Measurements from ENCODE around the gene HOXD13. TPM values are rescaled to one million over a fixed set of nuclear protein-coding genes. Genes with fewer than 3 reads are reported as not detected.

Gene HOXD13
- total RNA-seq, 1 experiment from 2014 or later, result not detected

DNA sequence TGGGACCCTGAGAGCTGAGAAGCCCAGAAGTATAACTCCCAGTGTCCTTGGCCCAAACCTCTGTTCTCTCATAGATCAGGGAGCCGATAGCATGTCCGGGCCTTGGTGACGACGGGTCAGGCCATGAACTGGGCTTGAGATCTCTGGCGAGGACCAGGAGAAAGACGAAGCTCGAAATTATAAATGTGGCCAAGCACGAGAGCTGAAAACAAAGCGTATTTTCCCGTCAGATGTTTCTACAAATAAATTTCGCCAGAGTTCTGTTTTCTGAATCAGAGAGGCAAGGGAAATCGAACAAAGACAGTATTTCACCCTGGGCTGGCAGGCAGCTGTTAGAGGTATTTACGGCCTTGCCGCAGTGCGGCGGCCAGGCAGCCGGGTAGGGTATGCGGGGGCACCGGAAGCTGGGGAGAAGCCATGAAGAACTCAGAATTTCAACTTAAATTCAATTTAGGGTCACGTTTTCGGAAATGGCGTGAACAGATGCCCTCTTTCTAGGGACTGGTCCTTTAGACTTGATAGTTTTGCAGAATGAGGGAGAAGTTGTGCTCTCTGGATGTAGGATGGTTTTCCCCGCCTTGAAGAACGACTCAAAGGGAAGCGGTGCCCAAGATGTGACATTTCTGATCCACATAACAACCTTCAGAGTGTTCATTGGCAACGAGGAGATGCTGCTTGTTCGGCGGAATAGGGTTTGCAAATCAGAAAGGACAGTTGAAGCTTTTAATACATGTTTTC is 46.6 kb downstream of the HOXD13 start:
- no TSS peak for BruUV-seq (replicated peaks)
- CTCF ChIA-PET, result interaction anchor here (0.7 to 10.1 kb wide), 18 partner anchors 12 to 1442 kb away, joined by 3 to 190 read pairs (median 6); no protein-coding TSS in a partner anchor
- intact Hi-C loops (cut with micrococcal nuclease), result no loop called here
- H3K4me1 Mint-ChIP-seq (ENCODE audit: insufficient read depth, unreplicated experiment), result no peaks in the 10 kb centered on the region
- no peaks in the 10 kb centered on the region for H3K9me3 Mint-ChIP-seq (ENCODE audit: unreplicated experiment)
- no peak overlapping the region for H3K4me3 Mint-ChIP-seq (ENCODE audit: unreplicated experiment)
- H3K27me3 Mint-ChIP-seq (ENCODE audit: insufficient read depth, unreplicated experiment), result no peaks in the 10 kb centered on the region
- no peak overlapping the region for H3K27ac Mint-ChIP-seq (ENCODE audit: low read depth, unreplicated experiment)
- DNase-seq (ENCODE audit: unreplicated experiment), result no peak
- POLR2A ChIA-PET, result interaction anchor here (0.5 to 2.9 kb wide), 3 partner anchors 415 to 1278 kb away, joined by 3 to 20 read pairs (median 3); no protein-coding TSS in a partner anchor
- H3K36me3 Mint-ChIP-seq (ENCODE audit: insufficient read depth, unreplicated experiment), result no peaks in the 10 kb centered on the region
- no peak for TF ChIP-seq CTCF (IDR thresholded peaks at IDR 0.05; ENCODE audit: unreplicated experiment)

- Mint-ChIP-seq H3K4me1 (ENCODE audit: insufficient read depth, unreplicated experiment) (no peaks in the 10 kb centered on the region), H3K4me3 (ENCODE audit: unreplicated experiment) (peak overlapping the region; percentile 57), H3K27me3 (ENCODE audit: insufficient read depth, unreplicated experiment) (no peaks in the 10 kb centered on the region), H3K9me3 (ENCODE audit: unreplicated experiment) (no peaks in the 10 kb centered on the region), H3K27ac (ENCODE audit: low read depth, unreplicated experiment) (no peak overlapping the region), H3K36me3 (ENCODE audit: insufficient read depth, unreplicated experiment) (no peaks in the 10 kb centered on the region)
- no peak for DNase-seq (ENCODE audit: unreplicated experiment)
- ChIA-PET CTCF (interaction anchor here (0.6 to 10.1 kb wide), 64 partner anchors 9 to 1601 kb away, joined by 3 to 190 read pairs (median 4); no protein-coding TSS in a partner anchor), POLR2A (interaction anchor here (0.5 to 2.9 kb wide), 5 partner anchors 315 to 536 kb away, joined by 3 to 20 read pairs (median 6); no protein-coding TSS in a partner anchor)
- TF ChIP-seq CTCF (IDR thresholded peaks at IDR 0.05; ENCODE audit: unreplicated experiment), result no peak
- BruUV-seq (replicated peaks), result no TSS peak
- intact Hi-C loops (cut with micrococcal nuclease), result loop anchor here (1.0 to 10.0 kb wide), 4 partner anchors 175 to 498 kb away; no protein-coding TSS in a partner anchor
Measured at GRCh38 chr2:176139661-176140512, 47.4 kb downstream of the HOXD13 start.

GRCh38 chr2:176140513-176141317 is 48.2 kb downstream of the HOXD13 start:
- BruUV-seq (replicated peaks), result no TSS peak
- CTCF ChIA-PET, result interaction anchor here (0.6 to 10.1 kb wide), 86 partner anchors 9 to 1600 kb away, joined by 3 to 190 read pairs (median 4); no protein-coding TSS in a partner anchor
- no peak overlapping the region for H3K27ac Mint-ChIP-seq (ENCODE audit: low read depth, unreplicated experiment)
- peak; percentile 96 for TF ChIP-seq CTCF (IDR thresholded peaks at IDR 0.05; ENCODE audit: unreplicated experiment)
- H3K9me3 Mint-ChIP-seq (ENCODE audit: unreplicated experiment), result no peaks in the 10 kb centered on the region
- peak; percentile 73 for DNase-seq (ENCODE audit: unreplicated experiment)
- peak overlapping the region; percentile 57 for H3K4me3 Mint-ChIP-seq (ENCODE audit: unreplicated experiment)
- no peaks in the 10 kb centered on the region for H3K27me3 Mint-ChIP-seq (ENCODE audit: insufficient read depth, unreplicated experiment)
- no peaks in the 10 kb centered on the region for H3K4me1 Mint-ChIP-seq (ENCODE audit: insufficient read depth, unreplicated experiment)
- POLR2A ChIA-PET, result interaction anchor here (0.9 to 2.9 kb wide), 5 partner anchors 314 to 496 kb away, joined by 3 to 20 read pairs (median 6); no protein-coding TSS in a partner anchor
- H3K36me3 Mint-ChIP-seq (ENCODE audit: insufficient read depth, unreplicated experiment), result no peaks in the 10 kb centered on the region
- intact Hi-C loops (cut with micrococcal nuclease), result loop anchor here (1.0 to 10.0 kb wide), 4 partner anchors 174 to 498 kb away; no protein-coding TSS in a partner anchor
